Measurements from ENCODE around the gene SNPH.

DNA sequence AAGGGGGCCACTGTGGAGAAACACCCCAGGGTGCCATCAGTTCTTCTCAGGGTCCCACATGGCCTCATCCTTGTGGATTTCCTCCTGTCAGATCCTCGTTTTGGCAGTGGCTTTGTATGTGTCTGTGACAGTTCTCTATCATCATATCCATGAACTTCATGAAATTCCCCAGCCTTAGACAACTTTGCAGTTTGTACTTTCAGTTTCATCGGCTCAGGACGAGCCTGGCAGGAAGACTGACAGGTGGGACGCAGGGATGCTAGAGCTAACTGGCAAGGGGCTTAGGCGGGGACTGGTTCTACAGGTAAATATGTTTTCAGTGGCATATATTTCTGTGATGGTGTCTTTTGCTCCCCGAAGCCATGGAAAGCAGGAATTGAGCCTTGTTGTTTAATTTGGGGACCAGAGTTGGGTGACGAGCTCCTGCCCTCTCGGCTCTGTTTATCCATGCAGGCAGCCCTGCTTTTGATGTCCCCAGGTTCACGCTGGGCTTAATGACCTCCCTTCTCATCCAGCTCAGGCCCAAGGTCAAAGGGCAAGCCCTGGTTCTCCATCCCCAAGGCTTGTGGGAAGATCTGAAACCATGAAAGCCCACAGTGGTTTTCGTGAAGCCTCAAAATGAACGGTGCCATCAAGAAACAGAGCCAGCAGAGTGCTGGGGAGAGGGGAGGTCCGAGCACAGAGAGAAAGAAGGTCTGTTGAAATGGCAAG lies 51.6 kb downstream of the SNPH start:
- TF ChIP-seq, protein P1, sequence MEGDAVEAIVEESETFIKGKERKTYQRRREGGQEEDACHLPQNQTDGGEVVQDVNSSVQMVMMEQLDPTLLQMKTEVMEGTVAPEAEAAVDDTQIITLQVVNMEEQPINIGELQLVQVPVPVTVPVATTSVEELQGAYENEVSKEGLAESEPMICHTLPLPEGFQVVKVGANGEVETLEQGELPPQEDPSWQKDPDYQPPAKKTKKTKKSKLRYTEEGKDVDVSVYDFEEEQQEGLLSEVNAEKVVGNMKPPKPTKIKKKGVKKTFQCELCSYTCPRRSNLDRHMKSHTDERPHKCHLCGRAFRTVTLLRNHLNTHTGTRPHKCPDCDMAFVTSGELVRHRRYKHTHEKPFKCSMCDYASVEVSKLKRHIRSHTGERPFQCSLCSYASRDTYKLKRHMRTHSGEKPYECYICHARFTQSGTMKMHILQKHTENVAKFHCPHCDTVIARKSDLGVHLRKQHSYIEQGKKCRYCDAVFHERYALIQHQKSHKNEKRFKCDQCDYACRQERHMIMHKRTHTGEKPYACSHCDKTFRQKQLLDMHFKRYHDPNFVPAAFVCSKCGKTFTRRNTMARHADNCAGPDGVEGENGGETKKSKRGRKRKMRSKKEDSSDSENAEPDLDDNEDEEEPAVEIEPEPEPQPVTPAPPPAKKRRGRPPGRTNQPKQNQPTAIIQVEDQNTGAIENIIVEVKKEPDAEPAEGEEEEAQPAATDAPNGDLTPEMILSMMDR (IDR thresholded peaks at IDR 0.05; ENCODE audit: insufficient read depth, low read length) = no peak
- TF ChIP-seq POLR2AphosphoS5 (IDR thresholded peaks at IDR 0.05; ENCODE audit: low read depth) = no peak

Measured in HL-60 (cell line).